ENCODE data around the gene INPP5D.

DNA sequence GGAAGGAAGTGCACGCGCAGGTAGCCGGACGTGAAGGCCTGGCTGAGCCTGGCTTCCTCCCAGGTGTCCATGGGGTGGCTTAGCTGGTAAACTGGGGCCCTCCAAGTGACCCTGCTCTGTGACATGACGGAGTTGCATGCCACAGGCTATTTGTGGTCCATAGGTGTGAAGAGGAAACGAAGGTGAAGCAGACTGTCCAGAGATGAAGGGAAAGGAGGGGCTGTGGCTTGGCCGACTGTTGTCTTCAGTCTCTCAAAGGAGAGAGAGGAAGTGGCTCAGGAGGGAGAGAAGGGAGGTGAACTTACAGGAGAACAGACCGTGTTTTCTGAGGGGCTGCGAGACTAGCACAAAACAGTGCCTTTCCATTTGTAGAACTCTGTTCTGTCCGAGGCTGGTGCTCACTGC is 19.3 kb downstream of the INPP5D start:
- TF ChIP-seq, protein P1, sequence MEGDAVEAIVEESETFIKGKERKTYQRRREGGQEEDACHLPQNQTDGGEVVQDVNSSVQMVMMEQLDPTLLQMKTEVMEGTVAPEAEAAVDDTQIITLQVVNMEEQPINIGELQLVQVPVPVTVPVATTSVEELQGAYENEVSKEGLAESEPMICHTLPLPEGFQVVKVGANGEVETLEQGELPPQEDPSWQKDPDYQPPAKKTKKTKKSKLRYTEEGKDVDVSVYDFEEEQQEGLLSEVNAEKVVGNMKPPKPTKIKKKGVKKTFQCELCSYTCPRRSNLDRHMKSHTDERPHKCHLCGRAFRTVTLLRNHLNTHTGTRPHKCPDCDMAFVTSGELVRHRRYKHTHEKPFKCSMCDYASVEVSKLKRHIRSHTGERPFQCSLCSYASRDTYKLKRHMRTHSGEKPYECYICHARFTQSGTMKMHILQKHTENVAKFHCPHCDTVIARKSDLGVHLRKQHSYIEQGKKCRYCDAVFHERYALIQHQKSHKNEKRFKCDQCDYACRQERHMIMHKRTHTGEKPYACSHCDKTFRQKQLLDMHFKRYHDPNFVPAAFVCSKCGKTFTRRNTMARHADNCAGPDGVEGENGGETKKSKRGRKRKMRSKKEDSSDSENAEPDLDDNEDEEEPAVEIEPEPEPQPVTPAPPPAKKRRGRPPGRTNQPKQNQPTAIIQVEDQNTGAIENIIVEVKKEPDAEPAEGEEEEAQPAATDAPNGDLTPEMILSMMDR (IDR thresholded peaks at IDR 0.05; ENCODE audit: low read depth, low read length, poor library complexity, severe bottlenecking), result no peak
- no peak for TF ChIP-seq EZH2phosphoT487 (IDR thresholded peaks at IDR 0.05; ENCODE audit: borderline replicate concordance, low read length)

Data from DOHH2 (cell line).